Endometrium (tissue), 2 donors: ENCODE results near the gene DAGLB.
"Not testable (repeated sequence)": the region's sequence is repeated elsewhere in the genome, so short reads cannot be mapped to it uniquely, and the experiment has no call there.

Experiments
- FAIRE-seq: peaks from 2 replicates; lab custom pipeline; 2012; peaks lifted over from hg19 to GRCh38; lab: Jason Lieb, UNC
- donor health status: control.
- donor health status: control.

DAGLB gene

GRCh38 chr7:6460990-6461584 is 13.3 kb upstream of the DAGLB start:
- FAIRE-seq, result no peak

DNA sequence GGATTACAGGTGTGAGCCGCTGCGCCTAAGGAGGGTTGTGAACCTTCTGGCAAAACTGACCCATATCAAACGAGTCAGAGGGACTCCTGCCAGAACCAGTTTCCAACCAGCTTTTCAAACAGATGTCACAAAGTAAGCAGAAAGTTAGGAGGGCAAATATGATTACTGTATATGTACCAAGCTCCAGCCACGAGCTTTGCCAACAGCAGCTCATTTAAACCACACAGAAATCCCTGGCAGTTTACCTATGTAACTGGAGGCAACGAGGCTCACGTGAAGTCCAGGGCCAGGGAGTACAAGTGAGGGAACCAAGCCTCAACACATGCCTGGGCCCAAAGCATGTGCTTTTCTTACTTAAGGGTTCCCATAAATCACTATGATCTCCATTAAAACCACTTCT is 12.5 kb upstream of the DAGLB start:
- FAIRE-seq, result no peak

DNA sequence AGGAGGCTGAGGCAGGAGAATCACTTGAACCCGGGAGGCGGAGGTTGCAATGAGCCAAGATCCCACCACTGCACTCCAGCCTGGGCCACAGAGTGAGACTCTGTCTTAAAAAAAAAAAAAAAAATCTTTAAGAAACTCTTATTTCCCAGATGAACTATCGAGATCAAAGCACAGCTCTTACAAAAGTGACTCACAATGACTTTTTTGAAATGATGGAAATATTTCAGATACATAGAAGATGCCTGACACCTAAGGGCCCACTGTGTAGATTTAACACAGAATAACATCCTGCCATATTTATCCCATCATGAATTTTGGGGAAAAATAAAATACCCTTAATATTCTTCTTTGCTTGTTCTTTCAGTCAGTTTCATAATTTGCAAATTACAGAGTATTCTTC is 10.9 kb upstream of the DAGLB start:
- FAIRE-seq, result not testable (repeated sequence)

DNA sequence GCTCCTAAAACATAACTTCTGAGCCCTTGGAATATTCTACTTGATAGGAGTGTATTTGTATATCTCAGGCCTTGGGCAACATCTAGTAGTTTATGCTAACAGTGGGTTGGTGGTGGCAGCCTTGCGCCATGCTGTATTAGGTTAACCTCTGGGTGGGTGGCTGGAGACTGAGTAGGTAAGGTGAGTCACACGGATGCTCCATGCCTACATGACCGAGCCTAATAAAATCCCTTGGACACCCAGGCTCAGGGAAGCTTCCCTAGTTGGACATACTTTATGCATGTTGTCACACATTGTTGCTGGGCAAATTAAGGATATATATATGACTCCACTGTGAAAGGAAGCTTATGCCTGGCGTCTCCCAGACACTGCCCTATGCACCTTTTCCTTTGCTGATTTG is 6.0 kb upstream of the DAGLB start:
- no peak for FAIRE-seq

DNA sequence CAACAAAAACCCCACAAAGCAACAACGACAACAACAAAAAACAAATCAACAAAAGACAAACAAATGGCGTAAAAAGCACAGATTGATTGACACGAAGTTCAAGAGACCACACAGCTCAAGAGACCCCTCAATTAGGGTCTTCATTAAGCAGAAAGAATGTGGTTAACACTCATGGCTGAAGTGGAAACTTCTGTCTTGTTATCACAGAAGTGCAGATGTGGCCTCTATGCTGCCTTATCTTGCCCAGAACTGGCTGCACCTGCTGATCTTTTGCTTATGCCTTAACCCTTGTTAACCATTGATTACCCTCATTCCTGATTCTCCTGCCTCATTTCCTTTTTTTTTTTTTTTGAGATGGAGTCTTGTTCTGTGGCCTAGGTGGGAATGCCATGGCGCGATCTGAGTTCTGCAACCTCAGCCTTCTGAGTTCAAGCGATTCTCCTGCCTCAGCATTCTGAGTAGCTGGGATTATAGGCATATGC is 3.5 kb upstream of the DAGLB start:
- no peak for FAIRE-seq

GRCh38 chr7:6450591-6450990 is 2.8 kb upstream of the DAGLB start:
- not testable (repeated sequence) for FAIRE-seq

DNA sequence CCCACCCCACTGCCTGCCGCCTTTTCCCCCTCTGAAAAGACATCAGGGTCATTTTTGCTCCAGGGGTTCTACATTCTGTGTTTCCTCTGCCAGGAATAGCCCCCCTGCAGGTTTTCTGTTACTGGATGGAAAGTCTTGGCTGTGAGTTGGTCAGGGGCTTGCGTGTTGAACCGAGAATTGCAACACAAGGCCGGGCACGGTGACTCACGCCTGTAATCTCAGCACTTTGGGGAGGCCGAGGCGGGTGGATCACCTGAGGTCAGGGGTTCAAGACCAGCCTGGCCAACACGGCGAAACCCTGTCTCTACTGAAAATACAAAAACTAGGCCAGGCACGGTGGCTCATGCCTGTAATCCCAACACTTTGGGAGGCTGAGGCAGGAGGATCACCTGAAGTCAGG is 2.1 kb upstream of the DAGLB start:
- not testable (repeated sequence) for FAIRE-seq

GRCh38 chr7:6448943-6449543 is 1.3 kb upstream of the DAGLB start:
- FAIRE-seq, result no peak

DNA sequence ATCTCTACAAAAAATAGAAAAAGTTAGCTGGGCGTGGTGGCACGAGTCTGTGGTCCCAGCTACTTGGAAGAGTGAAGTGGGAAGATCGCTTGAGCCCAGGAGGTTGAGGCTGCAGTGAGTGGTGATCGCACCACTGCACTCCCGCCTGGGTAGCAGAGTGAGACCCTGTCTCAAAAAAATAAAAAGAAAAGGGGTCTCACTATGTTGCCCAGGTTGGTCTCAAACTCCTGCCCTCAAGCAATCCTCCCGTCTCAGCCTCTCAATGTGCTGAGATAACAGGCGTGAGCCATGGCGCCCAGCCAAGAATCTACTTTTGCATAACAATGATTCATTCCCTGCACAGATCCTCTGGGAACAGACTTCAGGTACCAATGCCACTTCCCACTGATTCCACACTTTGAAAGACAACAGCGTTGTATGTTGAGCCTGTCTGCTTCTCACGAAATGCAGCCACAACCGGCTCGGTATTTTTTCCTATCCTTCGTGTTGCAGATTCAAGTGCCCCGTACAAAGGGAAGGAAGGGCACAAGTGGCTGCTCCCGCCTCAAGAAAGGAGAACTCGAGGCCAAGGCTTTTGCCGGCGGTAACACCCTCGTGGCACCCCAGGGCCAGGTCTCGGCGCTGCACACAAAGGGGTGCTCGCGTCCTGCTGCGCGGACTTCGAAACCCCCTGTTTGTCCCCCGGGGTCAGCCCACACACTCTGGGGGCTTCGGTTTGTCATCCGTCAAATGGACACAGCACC is 745 bp downstream of the DAGLB start:
- no peak for FAIRE-seq

DNA sequence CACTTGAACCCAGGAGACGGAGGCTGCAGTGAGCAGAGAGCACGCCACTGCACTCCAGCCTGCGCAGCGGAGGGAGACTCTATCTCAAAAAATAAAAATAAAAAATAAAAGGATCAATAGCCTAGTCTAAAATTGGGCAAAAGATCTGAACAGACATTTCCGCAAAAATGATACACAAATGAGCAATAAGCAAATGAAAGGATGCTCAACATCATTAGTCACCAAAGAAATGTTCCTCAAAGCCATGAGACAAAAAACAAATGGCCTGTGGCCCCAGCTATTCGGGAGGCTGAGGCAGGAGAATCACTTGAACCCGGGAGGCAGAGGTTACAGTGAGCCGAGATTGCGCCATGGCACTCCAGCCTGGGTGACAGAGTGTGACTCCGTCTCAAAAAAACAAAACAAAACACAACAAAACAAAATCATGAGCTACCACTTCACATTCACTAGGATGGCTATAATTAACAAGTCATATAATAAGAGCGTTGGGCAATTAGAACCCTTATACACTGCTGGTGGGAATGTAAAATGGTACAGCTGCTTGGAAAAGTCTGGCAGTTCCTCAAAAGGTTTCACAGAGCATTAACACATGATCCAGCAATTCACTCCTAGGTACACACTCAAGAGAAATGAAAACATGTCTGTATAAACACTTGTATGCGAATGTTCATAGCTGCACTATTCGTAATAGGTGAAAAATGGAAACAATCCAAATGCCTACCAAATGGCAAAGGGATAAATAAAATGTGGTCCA is 3.1 kb downstream of the DAGLB start:
- no peak for FAIRE-seq

DNA sequence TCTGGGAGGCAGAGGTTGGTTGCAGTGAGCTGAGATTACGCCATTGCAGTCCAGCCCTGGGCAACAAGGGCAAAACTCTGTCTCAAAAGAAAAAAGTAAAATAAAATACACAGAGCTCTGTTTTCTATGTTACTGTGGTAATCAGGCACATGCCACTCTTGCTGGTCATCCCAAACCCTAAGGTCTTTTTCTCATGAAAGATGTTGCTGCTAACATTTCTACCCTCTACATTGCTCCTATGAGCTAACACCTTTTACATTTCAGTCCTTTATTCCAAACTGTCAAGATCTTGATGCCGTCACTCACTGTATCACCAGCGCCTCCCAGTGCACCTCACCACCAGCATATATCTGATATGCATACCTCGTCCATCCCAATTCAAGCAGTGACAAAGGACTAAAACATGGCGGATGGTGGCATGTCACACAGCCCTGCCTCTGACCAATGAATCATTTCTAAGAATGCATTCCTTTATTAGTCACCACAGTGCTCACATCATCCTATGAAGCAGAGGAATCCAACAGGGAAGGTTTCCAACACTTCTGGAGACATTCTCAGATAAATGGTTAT is 4.3 kb downstream of the DAGLB start:
- no peak for FAIRE-seq

DNA sequence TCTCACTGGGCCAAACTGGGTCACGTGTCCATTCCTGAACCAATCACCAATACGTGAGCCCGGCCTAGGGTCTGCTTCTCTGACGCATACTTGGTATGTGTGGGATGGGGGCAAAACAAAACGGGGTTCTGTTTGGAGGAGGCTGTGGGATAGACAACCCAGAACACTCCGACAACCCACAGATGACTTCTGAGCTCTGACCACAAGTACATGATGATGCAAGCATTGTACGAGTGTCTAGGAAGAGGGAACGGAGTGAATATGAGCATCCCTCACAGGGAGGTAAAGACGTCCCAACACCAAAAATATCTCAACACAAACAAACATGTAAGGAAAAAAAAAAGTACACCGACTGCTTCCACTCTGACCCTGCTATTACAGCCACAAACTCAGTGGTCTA is 5.6 kb downstream of the DAGLB start:
- FAIRE-seq, result no peak

DNA sequence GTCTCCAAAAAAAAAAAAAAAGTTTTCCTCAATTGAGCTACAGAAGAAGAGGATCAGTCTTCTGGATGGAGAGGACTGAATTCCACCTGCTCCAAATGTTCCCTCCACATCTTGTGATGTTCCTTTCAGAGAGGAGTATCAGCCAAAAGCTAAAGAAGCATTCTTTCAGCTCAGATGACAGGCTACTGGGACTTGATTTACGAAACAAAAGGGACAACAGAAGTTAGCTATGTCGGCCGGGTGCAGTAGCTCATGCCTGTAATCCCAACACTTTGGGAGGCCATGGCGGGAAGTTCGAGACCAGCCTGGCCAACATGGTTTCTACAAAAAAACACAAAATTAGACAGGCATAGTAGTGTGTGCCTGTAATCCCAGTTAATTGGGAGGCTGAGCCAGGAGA is 7.4 kb downstream of the DAGLB start:
- no peak for FAIRE-seq

DNA sequence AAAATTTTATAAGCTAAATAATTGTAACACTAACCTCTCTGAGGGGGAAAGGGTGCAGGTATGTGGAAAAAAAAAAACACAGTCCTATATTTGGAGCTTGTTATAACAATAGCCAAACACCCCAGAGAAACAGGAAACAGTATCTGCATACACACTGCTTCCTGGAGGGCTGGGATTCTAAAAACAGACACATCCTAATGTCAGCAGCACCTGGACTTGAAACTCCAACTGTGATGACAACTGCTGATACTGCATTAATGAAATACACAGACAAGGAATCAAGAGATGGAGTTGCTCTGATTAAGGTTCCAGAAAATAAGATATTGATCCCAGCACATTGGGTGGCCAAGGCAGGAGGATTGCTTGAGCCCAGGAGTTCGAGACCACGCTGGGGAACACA is 9.3 kb downstream of the DAGLB start:
- no peak for FAIRE-seq

GRCh38 chr7:6437251-6437650 is 10.5 kb downstream of the DAGLB start:
- no peak for FAIRE-seq

DNA sequence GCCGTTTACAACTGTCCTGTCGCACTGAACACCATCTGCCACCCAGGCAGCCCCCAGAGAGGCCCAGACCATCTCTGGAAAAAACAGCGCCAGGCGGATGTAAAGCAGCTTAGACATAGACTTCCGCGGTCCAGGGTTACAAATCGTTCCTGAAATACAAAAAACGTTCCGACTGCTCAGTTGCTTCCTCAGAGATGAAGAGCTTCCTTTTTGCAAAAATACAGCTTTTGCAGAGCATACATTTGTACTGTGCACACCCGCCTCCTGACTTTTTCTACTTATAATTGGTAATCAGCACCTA is 11.4 kb downstream of the DAGLB start:
- FAIRE-seq, result no peak

DNA sequence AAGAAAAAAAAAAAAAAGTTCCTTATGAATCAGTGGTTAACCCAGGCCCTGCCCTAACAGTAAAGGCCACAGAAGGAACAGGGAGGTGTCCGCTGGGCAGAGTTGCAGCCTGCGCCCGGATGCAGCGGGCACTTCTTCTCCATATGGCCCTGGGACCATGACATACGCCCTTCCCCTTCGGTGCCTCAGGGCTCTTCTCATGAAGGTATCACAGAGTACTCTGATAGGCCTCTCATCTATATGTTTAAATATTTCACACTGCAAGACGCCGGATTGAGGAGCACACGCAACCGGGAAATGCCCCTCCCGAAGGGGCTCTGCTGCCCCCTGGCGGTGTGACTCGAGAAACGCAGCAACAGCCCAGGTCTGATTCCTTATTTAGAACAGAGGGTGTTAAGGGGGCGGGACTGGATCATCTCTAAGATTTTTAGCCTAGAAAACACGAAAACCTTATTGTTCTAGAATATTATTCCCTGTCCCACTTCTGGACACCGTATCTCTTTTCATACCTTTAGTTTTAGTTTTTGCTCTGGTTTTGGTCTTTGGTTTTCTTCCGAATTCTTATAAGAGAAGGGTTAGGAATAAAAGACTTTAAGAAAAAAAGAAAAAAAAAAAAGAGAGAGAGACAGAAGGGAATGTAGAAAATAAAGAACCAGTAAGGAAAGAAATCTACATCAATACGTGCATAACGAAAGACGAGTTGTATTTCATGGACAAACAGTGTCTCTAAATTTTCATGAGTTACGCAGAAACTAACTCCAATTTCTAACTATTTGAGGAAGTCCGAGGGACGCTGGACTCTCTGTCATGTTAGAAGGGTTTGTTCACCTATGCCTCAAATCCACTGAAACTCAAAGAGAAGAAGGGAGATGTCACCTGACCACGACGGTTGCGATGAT is 12.0 kb downstream of the DAGLB start:
- FAIRE-seq, result no peak

- FAIRE-seq, result no peak
These were observed 13.8 kb downstream of the DAGLB start for GRCh38 chr7:6433784-6434615.

- FAIRE-seq, result no peak
These were observed 15.0 kb downstream of the DAGLB start for GRCh38 chr7:6432781-6433180.

- FAIRE-seq, result no peak
These were observed 16.8 kb downstream of the DAGLB start for GRCh38 chr7:6430974-6431373.
